ENCODE data around the gene OXNAD1.

The OXNAD1 gene, protein sequence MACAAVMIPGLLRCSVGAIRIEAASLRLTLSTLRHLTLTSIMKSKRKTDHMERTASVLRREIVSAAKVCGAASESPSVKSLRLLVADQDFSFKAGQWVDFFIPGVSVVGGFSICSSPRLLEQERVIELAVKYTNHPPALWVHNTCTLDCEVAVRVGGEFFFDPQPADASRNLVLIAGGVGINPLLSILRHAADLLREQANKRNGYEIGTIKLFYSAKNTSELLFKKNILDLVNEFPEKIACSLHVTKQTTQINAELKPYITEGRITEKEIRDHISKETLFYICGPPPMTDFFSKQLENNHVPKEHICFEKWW

DNA sequence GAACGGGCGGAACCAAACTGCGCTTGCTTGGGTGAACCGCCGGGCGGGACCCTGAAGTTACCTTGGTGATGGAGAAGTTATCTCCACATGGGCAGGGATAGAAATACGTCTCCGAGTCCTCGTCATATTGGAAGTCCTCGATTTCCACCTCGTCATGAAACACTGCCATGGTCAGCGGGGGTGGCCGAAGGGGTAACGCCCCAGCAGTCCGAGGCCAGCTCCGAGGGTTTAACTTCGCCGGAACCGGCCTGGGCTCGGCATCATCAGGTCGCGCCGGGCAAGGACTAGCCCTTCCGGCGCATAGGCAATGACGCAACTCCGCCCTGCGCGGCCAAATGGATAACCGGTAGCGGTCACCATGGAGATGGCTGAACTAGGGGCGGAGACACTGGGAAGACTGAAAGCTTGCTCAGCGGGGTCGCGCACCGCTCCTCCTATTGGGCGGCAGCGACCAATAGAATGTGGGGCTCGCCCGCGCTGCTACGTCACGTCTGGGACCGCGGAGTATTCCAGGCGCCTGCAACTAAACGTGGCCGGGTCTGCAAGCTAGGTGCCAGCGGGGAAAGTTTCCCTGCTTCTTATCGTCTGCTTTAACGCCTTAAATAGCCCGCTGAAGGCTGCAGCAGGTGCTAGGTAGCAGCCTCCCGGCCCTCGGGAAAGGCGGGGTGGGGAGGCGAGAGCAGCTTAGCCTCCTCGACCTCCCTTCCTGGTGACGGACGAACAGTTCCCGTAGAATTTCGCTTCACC lies at the start of gene OXNAD1, which contains the start of gene DPH3:
OXNAD1 (plus strand) TSS at position 505 of the 747 bp plus-strand sequence. CDS start 5,741 bp downstream, outside the sequence.
DPH3 (minus strand) TSS at position 236 of the 747 bp plus-strand sequence; CDS start at position 169, 67 bp downstream.
- peak; percentile 94 to 99 (median 98) for DNase-seq

DNA sequence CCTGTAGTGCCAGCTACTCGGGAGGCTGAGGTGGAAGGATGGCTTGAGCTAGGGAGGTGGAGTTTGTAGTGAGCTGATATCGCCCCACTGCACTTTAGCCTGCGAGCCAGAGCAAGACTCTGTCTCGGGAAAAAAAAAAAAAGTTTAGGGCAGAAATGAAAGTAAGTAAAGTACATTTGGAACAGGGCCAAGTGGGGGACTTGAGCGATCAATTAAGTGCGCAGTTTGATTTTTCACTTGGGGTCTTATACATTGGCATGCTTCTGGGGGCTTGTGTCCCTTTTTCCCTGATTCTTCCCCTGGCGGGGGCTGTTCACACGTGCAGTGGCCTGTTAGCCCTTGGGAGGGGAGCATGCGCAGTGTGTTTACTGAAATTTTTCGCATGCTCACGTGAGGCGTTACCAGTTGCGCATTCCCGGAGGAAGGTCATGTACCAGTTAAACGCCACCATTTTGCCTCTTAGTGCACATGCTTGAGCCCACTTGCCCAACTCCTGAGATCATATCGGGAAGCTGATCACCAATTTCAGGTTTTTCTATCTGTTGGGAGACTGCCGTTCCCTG lies 48.6 kb upstream of the OXNAD1 start:
- no peak for DNase-seq

DNA sequence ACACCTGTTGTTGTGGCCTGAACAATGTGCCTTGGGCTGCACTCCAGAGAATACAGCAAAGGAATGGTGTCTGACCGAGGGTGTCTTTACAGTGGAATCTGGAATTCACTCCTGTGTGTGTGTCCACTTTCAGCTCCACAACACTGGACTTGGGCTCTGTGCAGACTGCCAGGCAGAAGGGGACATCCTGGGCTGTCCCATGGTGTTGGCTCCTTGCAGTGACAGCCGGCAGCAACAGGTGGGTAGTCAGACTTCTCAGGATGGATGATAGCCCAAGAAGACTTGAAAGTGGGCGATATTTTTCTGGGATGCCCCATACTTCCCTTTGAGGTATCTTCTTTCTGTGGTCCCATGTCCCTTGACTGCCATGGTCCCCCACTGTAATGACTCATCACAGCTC lies 45.2 kb upstream of the OXNAD1 start:
- DNase-seq = no peak

DNA sequence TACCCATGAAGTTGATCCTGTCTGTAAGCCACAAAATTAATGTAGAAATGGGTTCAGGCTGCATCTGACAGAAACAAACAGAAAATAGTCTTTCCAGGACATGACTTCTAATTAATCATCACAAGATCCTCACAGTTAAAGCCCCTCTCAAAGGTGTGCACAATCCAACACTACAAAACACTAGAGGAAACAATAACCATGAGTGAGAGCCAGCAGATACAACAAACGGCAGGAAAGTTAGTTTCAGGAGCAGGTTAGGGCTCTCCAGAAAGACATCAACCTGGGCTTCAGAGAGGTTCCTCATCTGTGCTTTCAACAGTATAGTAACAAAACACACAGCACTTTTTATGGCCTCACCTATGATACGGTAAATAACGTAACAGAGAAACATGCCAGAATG lies 43.0 kb upstream of the OXNAD1 start:
- DNase-seq = no peak

DNA sequence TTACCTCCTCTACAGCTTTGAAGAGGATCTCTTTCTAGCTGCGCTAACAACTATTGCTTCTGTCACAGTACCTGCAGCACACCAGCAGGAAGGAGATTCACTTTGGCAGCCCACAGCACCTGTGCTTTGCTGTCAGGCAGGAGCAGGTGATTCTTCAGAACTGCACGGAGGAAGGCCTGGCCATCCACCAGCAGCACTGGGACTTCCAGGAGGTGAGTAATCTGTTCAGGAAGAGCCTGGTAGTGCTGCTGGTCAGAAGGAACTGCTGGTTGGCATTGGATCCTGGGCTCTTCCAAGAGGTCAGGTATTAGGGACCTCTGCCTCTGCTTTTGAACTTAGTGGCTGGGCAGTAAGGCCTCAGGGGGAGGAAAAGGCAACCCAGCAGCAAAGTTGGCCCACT lies 42.5 kb upstream of the OXNAD1 start:
- DNase-seq = no peak

DNA sequence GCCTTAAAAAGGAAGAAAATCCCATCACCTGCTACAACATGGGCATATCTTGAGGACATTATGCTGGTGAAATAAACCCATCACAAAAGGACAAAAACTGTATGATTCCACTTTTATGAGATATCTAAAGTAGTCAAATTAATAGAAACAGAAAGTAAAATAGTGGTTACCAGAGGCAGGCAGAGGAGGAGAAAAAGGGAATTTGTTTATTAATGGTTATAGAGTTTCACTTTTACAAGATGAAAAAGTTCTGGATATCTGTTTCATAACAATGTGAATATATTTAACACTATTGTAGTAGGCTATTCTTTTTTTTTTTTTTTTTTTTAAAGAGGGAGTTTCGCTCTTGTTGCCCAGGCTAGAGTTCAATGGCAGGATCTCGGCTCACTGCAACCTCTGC lies 40.7 kb upstream of the OXNAD1 start:
- no peak for DNase-seq

DNA sequence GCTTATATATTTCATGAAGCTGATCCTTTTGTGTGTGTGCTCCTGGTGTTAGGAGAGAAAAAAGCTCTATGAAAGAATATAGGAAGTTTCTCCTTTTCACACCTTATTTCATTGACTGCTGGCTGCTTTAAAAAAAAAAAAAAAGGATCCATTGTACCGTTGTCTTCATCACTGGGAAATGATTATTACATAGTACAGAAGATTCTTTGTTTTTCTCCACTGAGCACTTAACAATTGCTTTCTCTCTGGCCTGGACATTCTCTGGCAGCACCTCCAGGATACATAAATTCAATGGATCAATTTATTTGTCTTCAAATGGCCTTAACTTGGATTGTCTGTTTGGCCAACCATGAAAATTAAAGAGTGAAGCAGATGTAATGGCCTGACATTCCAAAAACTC lies 37.4 kb upstream of the OXNAD1 start:
- DNase-seq = no peak

DNA sequence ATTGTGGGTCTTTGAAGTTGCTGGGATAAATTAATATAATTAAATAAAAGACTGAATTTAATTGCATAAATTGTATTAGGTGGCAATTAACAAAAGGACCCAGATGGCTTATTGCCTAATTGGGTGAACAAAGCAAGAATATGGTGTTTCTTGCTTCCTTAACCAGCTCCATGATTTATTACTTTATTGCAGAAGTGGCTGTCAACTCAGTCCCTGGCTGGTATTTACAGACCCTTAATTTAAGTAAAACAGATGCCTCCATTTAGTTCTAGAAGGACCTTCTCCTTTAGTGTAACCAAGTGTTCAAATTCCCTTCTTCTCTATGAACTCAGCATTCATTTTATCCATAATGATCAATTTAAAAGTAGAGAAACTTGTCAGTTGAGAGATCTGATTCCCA lies 35.3 kb upstream of the OXNAD1 start:
- no peak for DNase-seq

DNA sequence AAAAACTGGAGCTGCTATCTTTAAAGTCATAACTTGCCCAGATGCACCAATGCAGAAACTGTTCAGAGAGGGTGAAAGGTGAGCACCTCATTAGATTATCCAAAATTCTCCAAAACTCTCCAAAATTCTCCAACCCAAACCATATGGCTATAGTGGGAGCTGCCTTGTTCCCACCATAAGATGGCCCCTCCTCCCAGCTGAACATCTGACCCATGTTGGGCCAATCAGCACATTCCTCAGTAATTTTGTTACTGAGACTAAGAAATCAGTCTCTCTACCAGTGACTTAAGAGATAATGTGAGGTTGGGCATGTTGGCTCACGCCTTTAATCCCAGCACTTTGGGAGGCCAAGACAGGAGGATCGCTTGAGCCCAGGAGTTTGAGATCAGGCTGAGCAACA lies 33.0 kb upstream of the OXNAD1 start:
- DNase-seq = no peak

DNA sequence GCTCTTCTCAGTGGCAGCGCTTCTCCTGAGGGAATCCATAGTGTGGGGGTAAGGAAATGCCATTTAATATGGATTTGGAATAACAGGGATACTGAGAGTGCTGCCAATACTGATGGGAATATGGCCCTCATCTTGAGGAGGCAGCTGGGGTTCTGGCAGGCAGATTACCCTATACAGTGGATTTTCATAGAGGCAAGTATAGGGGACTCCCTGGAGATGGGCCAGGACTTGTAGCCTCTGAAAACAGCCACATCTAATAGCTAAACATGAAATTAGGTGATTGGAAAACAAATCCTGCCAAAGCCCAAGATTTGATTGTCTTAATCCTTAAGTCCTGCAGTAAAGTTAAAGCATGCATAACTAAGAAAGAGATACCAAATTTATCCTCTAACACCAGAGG lies 31.2 kb upstream of the OXNAD1 start:
- DNase-seq = no peak

DNA sequence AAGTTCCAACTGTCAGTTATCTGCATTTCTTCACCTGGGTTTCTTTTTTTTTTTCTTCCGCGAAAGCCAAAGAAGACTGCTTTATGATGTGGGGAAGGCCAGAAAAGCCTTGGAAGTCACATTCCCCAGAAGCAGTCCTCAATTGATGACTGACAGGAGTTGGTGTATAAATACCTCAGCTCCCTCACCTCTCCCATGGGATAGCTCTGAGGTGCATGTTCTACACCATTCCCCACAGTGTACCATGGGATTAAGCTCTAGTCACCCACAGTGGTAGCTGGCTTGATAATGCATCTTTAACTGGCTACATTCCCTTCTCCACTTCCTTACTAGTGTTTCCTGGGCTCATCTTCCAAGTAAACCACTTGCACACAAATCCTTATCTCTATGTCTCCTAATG lies 30.7 kb upstream of the OXNAD1 start:
- DNase-seq = no peak

DNA sequence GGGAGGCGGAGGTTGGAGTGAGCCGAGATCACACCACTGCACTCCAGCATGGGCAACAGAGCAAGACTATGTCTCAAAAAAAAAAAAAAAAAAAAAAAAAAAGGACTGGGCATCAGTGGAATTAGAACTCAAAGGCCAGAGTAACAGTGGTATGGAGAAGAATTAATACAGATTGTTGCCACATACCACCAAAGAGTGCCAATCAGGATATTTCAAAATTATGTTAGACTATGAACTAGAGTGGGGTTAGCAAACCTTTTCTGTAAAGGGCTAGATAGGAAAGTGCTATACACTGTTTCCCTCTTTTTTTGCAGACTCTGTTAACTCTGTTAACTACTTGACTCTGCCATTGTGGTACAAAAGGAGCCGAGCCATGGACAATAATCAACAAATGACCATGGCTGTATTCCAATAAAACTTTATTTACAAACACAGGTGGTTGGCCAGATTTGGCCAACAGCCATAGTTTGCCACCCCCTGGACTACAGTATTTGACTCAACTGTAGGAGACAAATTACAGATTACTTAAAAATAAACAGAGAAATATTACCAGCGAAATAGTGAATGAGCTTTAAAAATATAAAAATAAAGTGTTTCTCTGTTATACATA lies 28.9 kb upstream of the OXNAD1 start:
- DNase-seq = no peak

DNA sequence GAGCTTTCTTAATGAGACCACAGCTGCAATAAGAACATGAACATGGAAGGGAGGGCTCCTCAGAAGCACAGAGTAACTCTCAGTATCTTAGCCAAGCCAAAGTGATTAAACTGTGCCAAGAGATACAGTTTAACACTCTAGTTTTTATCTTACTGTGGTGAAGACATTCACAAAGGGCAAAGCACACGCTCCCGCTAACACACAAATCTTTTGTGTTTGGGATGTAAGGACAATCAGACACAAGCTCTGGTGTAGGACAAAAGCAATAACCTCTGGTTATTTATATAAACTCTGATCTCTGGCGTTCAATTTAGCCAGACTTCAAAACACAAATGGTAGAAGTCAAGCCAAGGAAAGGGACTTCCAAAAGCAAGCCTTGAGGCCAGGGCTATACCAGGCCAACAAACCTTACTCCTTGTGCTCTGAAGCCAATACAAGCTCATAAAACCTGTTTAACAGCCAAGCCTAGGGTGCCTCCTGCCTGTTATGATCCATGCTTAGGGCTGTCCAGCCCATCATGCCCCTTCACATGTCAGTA lies 28.1 kb upstream of the OXNAD1 start:
- DNase-seq = no peak

DNA sequence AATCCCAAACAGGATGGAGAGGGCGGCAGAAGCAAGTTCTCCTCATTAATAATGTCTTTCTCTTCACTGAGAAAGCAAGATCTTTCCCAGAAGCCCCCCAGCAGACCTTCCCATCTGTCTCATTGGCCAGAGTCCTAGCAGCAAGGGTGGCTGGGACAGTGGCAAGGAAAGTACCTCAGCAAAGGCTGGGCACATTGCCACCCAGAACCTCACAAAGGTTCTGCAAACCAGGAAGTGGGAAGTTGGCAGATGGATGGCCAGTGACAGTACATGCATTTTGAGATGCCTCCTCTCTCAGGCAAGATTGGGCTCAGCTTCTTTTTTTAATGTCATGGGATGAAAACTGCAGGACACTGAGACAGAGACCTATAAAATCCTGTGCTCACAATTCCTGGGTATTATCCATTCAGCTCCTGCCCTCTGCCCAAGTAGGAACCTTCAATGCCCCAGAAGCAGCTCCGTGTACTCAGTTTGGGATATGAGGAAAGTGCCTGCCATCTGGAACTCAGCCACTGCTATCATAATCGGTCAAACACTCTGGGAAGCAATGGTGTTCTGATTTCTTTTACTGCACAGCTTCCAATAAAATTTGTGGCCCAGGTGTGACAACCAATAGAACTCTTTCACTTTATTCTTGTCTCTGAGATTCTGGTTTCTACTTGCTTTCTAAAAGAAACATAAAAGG lies 25.8 kb upstream of the OXNAD1 start:
- no peak for DNase-seq

DNA sequence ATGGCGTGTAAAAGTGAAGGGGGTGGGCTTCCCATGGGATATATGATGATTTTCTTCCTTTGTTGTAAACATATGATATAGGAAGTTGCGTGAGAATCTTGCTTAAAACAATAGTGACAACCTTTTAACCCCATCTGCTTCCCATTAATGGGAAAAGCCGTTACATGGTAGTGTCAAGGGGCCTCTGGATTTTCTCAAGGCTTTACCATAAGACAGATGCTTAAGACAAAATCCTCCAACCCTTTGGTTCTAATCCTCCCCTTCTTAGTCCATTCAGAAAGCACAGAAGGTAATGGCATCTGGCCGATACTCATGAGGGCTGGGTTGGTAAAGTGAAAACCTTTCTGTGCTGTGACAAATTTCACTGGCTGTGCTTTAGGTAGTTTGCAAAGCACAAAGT lies 25.2 kb upstream of the OXNAD1 start:
- DNase-seq = no peak

DNA sequence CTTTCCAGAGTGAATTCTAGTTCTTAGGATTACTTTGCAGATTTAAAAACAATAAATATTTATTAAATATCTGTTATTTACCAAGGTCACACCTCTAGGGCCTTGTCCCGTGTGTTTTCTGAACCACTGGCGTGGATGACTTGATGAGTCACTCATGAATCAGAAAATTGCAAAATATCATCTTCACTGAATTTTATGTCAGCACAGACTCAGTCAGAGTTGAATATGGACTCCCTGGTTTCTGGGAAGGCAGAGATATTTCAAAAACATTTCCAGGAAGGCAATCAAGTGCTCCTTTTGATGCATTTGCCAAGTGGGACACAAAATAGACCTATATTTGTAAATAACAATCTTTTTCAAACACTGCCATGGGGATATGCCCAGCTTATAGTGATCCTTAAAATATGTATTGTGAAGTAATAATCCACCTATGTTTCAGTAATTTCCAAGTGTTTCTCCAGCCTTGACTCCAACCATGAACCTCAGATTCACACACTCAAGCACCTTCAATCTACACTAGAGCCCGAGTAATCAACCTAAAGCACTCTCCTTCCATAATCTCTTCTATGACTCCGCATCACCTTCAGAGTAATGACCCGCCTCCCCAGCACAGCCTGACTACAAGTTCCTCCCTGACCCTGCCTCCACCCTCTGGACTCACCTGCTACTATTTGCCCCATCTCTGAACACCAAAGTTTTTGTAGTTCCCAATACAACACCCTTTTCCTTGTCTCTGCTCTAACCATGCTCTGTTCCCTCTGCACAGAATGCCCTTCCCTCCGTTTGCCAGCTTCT lies 24.6 kb upstream of the OXNAD1 start:
- no peak for DNase-seq

DNA sequence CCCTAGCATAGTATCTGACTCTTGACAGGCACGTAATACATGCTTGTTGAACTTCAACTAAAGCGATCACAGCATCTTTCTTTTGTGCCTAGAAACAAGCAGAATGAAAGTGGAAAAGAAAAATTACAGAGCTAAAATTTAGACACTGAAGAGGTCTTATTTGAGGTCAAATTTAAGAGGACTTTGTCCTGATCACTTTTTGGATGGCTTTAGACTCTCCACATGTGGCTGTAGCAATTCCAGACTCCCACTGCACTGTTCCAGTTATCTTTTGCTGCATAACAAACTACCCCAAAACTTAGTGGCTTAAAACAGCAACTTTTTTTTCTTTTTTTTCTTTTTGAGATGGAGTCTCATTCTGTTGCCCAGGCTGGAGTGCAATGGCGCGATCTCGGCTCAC lies 23.8 kb upstream of the OXNAD1 start:
- DNase-seq = no peak

DNA sequence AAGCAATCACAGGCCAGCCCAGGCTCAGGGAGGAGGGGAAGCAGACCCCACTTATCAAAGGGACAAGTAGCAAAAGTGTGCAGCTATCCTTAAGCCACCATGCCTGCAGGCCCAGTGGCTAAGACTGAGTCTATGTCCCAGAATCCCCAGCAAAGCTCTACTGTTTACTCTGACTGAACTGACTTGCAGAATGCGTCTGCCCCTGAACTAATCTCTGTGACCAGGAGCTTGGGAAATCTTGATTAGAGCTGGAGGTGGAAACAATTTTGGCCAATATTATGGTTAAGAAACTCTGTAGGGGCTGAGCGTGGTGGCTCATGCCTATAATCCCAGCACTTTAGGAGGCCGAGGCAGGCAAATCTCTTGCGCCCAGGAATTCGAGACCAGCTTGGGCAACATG lies 22.8 kb upstream of the OXNAD1 start:
- no peak for DNase-seq

DNA sequence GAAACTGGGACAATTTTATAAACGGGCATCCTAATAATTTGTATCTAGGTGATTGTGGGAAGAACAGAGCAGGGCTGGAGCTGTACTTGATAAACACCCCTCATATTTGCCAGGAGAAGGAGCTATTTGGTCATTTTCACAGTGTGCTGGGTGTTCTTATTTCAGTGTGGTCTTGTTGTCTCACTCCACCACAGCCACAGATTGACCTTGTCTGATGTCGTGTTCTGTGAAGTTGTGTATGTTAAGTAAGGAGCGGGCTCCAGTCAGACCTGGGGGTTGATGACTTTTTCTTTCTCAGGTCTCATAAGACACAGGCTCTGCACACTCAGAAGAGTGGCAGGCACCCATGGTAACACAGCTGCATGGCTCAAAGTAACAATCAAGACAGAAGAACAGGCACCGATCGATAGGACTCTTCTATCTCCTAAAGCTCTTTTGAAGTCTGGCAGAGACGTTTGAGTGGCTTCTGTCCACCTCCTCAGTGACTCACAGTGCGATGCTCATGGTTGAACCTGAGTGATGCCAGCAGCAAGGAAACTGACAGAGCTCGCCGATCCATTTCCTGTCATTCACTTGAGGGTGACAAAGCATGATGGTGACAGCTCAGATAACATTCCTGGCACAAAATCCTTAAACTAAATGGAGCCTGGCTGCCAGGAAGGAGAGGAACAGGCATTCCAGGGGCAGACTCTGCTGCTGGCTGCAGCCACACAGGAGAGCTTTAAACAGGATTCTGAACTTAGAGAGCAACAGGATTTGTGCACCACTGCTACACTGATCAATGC lies 21.1 kb upstream of the OXNAD1 start:
- DNase-seq = peak in 16 of 56 donors; percentile 4 to 64 (median 23)

DNA sequence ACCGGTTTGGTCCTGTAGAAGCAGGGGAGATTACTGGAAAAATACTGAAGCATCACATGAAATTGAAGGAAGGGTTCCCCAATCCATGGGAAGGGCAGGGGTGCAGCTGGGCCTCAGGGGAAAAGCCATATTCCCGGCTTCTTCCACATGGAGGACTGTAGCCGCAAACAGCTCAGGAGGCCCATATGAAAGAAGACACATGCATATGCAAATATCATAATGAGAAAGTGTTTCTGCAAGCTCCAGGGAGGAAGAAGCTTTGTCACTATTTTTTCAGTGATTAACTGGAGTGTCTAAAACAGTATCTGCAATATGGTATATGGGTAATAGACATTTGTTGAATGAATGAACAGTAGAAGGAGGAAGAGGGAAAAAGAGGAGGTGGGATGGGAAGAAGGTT lies 19.4 kb upstream of the OXNAD1 start:
- DNase-seq = no peak
